Peyer's patch (tissue), 4 donors: Measurements from ENCODE around the gene DCN. TPM values are rescaled to one million over a fixed set of nuclear protein-coding genes. Genes with fewer than 3 reads are reported as not detected.

Experiments used
- DNase-seq, 3 donors: peaks; one replicate each; pipeline ENCODE4 v3.0.0-alpha.2; 2017 to 2019
- H3K27ac ChIP-seq, 4 donors: fragments of 200-600 bp; sonication (generic); one replicate each; pipeline ENCODE4 v1.5.1; 2016 to 2019
- H3K27me3 ChIP-seq, 2 donors: fragments of 200-600 bp; sonication (generic); one replicate each; pipeline ENCODE4 v1.5.1; 2019
- H3K36me3 ChIP-seq, 3 donors: fragments of 200-600 bp; sonication (generic); one replicate each; pipeline ENCODE4 v1.5.1; 2016 to 2019
- H3K4me1 ChIP-seq, 4 donors: fragments of 200-600 bp; sonication (generic); one replicate each; pipeline ENCODE4 v1.5.1; 2016 to 2019
- H3K4me3 ChIP-seq, 4 donors: fragments of 200-600 bp; sonication (generic); 1 replicate in 3 of 4; 2 replicates in 1 of 4; pipeline ENCODE4 v1.5.1; 2016 to 2019; ENCODE audit warnings: mild to moderate bottlenecking in 1 of 4
- H3K9me3 ChIP-seq, 4 donors: fragments of 200-600 bp; sonication (generic); one replicate each; pipeline ENCODE4 v1.5.1; 2016 to 2019; ENCODE audit warnings: mild to moderate bottlenecking in 1 of 4
- POLR2A ChIP-seq, 2 donors: fragments of 450-650 bp; IDR thresholded peaks; one replicate each; pipeline ENCODE4 v1.5.1; 2017; ENCODE audit warnings: antibody characterized with exemption in 2 of 2, mild to moderate bottlenecking in 2 of 2, moderate library complexity in 2 of 2
- small RNA-seq, 2 donors: library from RNA; depleted of rRNA; stranded (forward); fragments of <200 nt; gene quantifications; one replicate each; pipeline ENCODE3, GENCODE V24; 2016
- total RNA-seq, 4 donors: library from RNA; depleted of rRNA; stranded (reverse); fragments of >200 nt; gene quantifications; one replicate each; pipeline ENCODE4 v1.1.0, GENCODE V29; 2016
- TF ChIP-seq, protein P1 (sequence below), 6 experiments: fragments of 450-650 bp in 4 of 6; fragments of 200-600 bp in 2 of 6; sonication (generic) in 1 of 6; IDR thresholded peaks; one replicate each; pipeline ENCODE4 v1.5.1; 2017 to 2019; ENCODE audit warnings: antibody characterized with exemption in 6 of 6, mild to moderate bottlenecking in 3 of 6, moderate library complexity in 1 of 6

The DCN gene
- total RNA-seq, 4 donors from 2014 or later, result 142 to 543 (median 309) TPM

DNA sequence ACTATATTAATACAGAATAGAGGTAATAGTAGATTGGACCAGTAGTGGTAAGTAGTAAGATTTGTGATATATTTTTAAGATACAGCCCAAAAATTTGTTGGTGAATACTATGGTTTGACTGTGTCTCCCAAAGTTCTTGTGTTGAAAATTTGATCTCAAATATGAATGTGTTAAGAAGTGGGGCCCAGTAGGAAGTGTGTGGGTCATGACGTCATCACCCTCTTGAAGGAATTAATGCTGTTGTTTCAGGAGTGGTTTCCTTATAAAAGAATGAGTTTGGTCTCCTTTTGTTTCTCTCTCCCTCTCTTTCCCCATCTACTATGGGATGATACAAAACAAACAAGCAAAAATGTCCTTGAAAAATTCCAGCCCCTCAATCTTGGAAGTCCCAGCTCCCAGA lies 87.7 kb downstream of the DCN start:
- no peak overlapping the region for H3K4me3 ChIP-seq
- H3K27ac ChIP-seq, result no peak overlapping the region
- no peaks in the 10 kb centered on the region for H3K4me1 ChIP-seq
- TF ChIP-seq POLR2A (IDR thresholded peaks at IDR 0.05), result no peak
- TF ChIP-seq, protein P1, sequence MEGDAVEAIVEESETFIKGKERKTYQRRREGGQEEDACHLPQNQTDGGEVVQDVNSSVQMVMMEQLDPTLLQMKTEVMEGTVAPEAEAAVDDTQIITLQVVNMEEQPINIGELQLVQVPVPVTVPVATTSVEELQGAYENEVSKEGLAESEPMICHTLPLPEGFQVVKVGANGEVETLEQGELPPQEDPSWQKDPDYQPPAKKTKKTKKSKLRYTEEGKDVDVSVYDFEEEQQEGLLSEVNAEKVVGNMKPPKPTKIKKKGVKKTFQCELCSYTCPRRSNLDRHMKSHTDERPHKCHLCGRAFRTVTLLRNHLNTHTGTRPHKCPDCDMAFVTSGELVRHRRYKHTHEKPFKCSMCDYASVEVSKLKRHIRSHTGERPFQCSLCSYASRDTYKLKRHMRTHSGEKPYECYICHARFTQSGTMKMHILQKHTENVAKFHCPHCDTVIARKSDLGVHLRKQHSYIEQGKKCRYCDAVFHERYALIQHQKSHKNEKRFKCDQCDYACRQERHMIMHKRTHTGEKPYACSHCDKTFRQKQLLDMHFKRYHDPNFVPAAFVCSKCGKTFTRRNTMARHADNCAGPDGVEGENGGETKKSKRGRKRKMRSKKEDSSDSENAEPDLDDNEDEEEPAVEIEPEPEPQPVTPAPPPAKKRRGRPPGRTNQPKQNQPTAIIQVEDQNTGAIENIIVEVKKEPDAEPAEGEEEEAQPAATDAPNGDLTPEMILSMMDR (IDR thresholded peaks at IDR 0.05), result no peak
- no peaks in the 10 kb centered on the region for H3K36me3 ChIP-seq
- DNase-seq, result no peak
- no peaks in the 10 kb centered on the region for H3K27me3 ChIP-seq
- no peaks in the 10 kb centered on the region for H3K9me3 ChIP-seq

DNA sequence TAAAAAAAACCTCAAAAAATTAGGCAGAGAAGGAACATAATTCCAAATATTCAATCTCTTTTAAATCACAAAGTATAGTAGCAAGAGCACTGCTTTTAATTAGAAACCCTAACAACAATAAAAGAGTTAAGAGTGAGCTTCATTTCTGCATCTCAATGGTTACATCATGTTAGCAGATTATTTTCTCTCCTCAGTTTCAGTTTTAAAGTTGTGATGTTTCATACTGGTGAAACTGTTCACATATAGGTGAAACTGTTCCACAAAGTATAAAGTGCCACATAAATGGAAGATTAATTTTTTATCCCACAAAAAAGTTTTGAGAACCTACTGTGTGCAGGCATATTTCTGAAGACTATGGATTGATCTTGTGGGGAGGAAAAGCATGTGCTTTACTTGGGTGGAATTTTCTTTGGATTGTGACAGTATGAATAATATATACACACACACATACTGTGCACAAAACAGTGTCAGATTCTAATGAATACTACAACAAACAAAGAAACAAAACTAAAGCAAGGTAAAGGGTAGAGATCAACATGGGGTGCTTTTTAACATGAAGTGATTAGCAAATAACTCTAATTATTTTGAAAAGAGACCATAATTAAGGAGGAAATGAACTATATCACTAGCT lies 88.5 kb downstream of the DCN start:
- no peaks in the 10 kb centered on the region for H3K27me3 ChIP-seq
- H3K4me3 ChIP-seq, result no peak overlapping the region
- no peaks in the 10 kb centered on the region for H3K4me1 ChIP-seq
- no peak for DNase-seq
- TF ChIP-seq, protein P1 (IDR thresholded peaks at IDR 0.05), result no peak
- TF ChIP-seq POLR2A (IDR thresholded peaks at IDR 0.05), result no peak
- no peak overlapping the region for H3K27ac ChIP-seq
- H3K36me3 ChIP-seq, result no peaks in the 10 kb centered on the region
- no peaks in the 10 kb centered on the region for H3K9me3 ChIP-seq

DNA sequence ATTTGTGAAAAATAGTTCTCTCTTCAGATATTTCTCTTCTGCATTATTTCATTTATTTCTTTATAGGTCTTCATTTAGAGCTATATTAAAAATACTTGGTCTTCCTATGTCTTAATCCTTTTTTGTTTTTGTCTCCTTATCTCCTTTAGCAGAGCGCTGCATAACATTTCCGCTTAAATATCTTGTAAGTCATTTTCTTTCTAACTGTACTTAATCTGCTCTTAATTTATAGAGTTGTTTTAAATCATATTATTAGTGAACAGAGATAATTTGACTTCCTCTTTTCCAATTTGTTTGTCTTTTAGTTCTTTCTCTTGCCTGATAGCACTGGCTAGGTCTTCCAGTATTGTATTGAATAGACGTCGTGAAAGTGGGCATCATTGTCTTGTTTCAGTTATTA lies 89.3 kb downstream of the DCN start:
- no peak for TF ChIP-seq POLR2A (IDR thresholded peaks at IDR 0.05)
- TF ChIP-seq, protein P1 (IDR thresholded peaks at IDR 0.05), result no peak
- H3K4me1 ChIP-seq, result no peaks in the 10 kb centered on the region
- H3K27ac ChIP-seq, result no peak overlapping the region
- DNase-seq, result no peak
- H3K36me3 ChIP-seq, result no peaks in the 10 kb centered on the region
- H3K4me3 ChIP-seq, result no peak overlapping the region
- H3K9me3 ChIP-seq, result no peaks in the 10 kb centered on the region
- H3K27me3 ChIP-seq, result no peaks in the 10 kb centered on the region

DNA sequence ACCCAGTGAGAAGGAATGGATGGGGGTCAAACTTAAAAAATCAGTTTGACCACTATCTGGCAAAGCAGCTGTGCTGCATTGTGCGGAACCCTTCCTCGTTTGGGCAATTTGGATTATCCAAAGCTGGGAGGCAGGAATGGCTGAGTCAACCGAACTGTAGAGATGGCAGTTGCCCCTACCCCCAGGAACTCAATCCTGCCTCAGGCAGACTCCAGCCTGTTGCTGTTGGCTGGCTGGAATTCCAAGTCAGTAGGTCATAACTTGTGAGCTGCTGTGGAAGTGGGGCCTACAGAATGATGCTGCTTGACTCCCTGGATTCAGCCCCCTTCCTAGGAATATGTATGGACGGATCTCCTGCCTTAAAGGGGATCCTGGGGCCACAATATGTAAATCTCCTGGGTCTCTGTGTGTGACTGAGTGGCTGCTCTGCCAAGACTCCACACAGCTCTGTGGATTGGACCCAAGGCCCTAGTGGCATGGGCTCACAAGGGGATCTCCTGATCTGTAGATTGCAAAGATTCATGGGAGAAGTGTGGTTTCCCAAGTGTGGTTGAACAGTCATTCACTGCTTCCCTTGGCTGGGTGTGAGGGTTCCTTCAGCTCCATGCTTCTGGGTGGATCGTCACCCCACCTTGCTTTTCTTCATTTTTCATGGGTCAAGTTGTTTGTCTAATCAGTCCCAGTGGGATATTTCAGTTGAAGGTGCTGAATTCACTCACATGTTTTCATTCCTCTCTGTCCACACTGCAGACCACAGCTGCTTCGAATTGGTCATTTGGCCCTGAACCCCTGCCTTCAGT lies 90.5 kb downstream of the DCN start:
- no peaks in the 10 kb centered on the region for H3K4me1 ChIP-seq
- no peaks in the 10 kb centered on the region for H3K27me3 ChIP-seq
- H3K27ac ChIP-seq, result no peak overlapping the region
- no peaks in the 10 kb centered on the region for H3K36me3 ChIP-seq
- no peaks in the 10 kb centered on the region for H3K9me3 ChIP-seq
- H3K4me3 ChIP-seq, result no peak overlapping the region
- no peak for DNase-seq
- TF ChIP-seq, protein P1 (IDR thresholded peaks at IDR 0.05), result no peak
- TF ChIP-seq POLR2A (IDR thresholded peaks at IDR 0.05), result no peak

Small RNAs within 50 kb of the gene (small RNA-seq; reads per million reads assigned to genes)
- gene AC007115.1, result 0 reads per million in 2 donors

Other genes starting within 250 kb of the DCN start
- not detected for gene CCER1, start 227.6 kb downstream of the DCN start, total RNA-seq
- gene EPYC, start 177.8 kb downstream of the DCN start, total RNA-seq, result not detected
- not detected for gene KERA, start 124.8 kb downstream of the DCN start, total RNA-seq
- gene LUM, start 71.3 kb downstream of the DCN start, total RNA-seq, result 10 to 100 TPM; 31.5 to 65.2 (median 49.9) TPM